ENCODE measurements around the gene HPRT1. TPM values are rescaled to one million over a fixed set of nuclear protein-coding genes. Genes with fewer than 3 reads are reported as not detected.

Gene HPRT1
- total RNA-seq, 1 experiment from 2014 or later, result 44.1 TPM

DNA sequence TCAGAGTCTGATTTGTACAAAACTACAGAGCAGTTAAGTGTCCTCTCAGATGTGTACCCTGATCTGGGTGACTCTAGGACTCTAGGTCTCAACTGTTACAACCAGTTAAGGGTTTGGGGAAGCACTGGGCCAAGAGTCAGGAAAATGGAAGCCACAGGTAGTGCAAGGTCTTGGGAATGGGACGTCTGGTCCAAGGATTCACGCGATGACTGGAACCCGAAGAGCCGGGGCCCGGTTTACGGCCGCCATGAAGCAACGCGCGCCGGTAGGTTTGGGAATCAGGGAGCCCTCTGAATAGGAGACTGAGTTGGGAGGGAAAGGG is 321 bp upstream of the HPRT1 start:
- ChIA-PET POLR2A (ENCODE audit: unreplicated experiment) (no interaction called here), CTCF (no interaction called here)
- intact Hi-C loops (cut with micrococcal nuclease), result loop anchor here (5.0 kb wide), 1 partner anchor 37 kb away; no protein-coding TSS in a partner anchor
- H3F3A ChIP-seq (ENCODE audit: low read length, unreplicated experiment), result no peaks in the 10 kb centered on the region
- BruUV-seq (replicated peaks), result TSS peak; percentile 69
- H3K4me2 ChIP-seq (ENCODE audit: low read length), result peak overlapping the region; percentile 94
- ATAC-seq, result peak; percentile 42
- H3K9ac ChIP-seq (ENCODE audit: low read length), result peak overlapping the region; percentile 71
- H3K36me3 ChIP-seq (ENCODE audit: low read depth, low read length), result no peaks in the 10 kb centered on the region
- H4K20me1 ChIP-seq (ENCODE audit: low read length), result peaks cover 15% of the 10 kb centered on the region
- no peak overlapping the region for H3K27ac ChIP-seq (ENCODE audit: low read length)
- H3K4me1 ChIP-seq (ENCODE audit: insufficient read depth, low read length), result peaks cover 13% of the 10 kb centered on the region
- no peak for DNase-seq
- TF ChIP-seq EZH2 (IDR thresholded peaks at IDR 0.05; ENCODE audit: low read length, unreplicated experiment) (no peak), EZH2phosphoT487 (IDR thresholded peaks at IDR 0.05; ENCODE audit: borderline replicate concordance, low read length) (no peak)
- TF ChIP-seq, protein P1, sequence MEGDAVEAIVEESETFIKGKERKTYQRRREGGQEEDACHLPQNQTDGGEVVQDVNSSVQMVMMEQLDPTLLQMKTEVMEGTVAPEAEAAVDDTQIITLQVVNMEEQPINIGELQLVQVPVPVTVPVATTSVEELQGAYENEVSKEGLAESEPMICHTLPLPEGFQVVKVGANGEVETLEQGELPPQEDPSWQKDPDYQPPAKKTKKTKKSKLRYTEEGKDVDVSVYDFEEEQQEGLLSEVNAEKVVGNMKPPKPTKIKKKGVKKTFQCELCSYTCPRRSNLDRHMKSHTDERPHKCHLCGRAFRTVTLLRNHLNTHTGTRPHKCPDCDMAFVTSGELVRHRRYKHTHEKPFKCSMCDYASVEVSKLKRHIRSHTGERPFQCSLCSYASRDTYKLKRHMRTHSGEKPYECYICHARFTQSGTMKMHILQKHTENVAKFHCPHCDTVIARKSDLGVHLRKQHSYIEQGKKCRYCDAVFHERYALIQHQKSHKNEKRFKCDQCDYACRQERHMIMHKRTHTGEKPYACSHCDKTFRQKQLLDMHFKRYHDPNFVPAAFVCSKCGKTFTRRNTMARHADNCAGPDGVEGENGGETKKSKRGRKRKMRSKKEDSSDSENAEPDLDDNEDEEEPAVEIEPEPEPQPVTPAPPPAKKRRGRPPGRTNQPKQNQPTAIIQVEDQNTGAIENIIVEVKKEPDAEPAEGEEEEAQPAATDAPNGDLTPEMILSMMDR (conservative IDR thresholded peaks at IDR 0.05; ENCODE audit: low read depth, low read length), result no peak
- no peaks in the 10 kb centered on the region for H3K9me3 ChIP-seq (ENCODE audit: low read length)
- H2AFZ ChIP-seq (ENCODE audit: low read length), result peak overlapping the region; percentile 93
- peaks cover 44% of the 10 kb centered on the region for H3K79me2 ChIP-seq (ENCODE audit: low read length)
- no peaks in the 10 kb centered on the region for H3K27me3 ChIP-seq (ENCODE audit: low read length)
- H3K9me2 ChIP-seq (replicated peaks; ENCODE audit: low read length), result no peaks in the 10 kb centered on the region
- peak overlapping the region; percentile 75 for H3K4me3 ChIP-seq (ENCODE audit: low read length)

DNA sequence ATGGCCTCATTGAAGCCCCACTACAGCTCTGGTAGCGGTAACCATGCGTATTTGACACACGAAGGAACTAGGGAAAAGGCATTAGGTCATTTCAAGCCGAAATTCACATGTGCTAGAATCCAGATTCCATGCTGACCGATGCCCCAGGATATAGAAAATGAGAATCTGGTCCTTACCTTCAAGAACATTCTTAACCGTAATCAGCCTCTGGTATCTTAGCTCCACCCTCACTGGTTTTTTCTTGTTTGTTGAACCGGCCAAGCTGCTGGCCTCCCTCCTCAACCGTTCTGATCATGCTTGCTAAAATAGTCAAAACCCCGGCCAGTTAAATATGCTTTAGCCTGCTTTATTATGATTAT is 876 bp downstream of the HPRT1 start:
- Histone ChIP-seq H3K9ac (ENCODE audit: low read length) (peak overlapping the region; percentile 93), H2AFZ (ENCODE audit: low read length) (peak overlapping the region; percentile 85), H3K4me3 (ENCODE audit: low read length) (peak overlapping the region; percentile 75), H4K20me1 (ENCODE audit: low read length) (peaks cover 15% of the 10 kb centered on the region), H3K4me1 (ENCODE audit: insufficient read depth, low read length) (peaks cover 13% of the 10 kb centered on the region), H3K9me2 (replicated peaks; ENCODE audit: low read length) (no peaks in the 10 kb centered on the region), H3K27ac (ENCODE audit: low read length) (no peak overlapping the region), H3K4me2 (ENCODE audit: low read length) (peak overlapping the region; percentile 90), H3K9me3 (ENCODE audit: low read length) (no peaks in the 10 kb centered on the region), H3K79me2 (ENCODE audit: low read length) (peaks cover 56% of the 10 kb centered on the region), H3K27me3 (ENCODE audit: low read length) (no peaks in the 10 kb centered on the region), H3F3A (ENCODE audit: low read length, unreplicated experiment) (no peaks in the 10 kb centered on the region), H3K36me3 (ENCODE audit: low read depth, low read length) (no peaks in the 10 kb centered on the region)
- TSS peak; percentile 55 for BruUV-seq (replicated peaks)
- ChIA-PET CTCF (no interaction called here), POLR2A (ENCODE audit: unreplicated experiment) (no interaction called here)
- ATAC-seq, result peak; percentile 14
- intact Hi-C loops (cut with micrococcal nuclease), result loop anchor here (5.0 kb wide), 1 partner anchor 39 kb away; no protein-coding TSS in a partner anchor
- DNase-seq, result peak; percentile 16
- TF ChIP-seq EZH2phosphoT487 (IDR thresholded peaks at IDR 0.05; ENCODE audit: borderline replicate concordance, low read length) (no peak), EZH2 (IDR thresholded peaks at IDR 0.05; ENCODE audit: low read length, unreplicated experiment) (no peak)

DNA sequence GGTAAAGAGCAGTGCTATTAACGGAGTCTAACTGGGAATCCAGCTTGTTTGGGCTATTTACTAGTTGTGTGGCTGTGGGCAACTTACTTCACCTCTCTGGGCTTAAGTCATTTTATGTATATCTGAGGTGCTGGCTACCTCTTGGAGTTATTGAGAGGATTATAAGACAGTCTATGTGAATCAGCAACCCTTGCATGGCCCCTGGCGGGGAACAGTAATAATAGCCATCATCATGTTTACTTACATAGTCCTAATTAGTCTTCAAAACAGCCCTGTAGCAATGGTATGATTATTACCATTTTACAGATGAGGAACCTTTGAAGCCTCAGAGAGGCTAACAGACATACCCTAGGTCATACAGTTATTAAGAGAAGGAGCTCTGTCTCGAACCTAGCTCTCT is 1.5 kb downstream of the HPRT1 start:
- Histone ChIP-seq H3K9me2 (replicated peaks; ENCODE audit: low read length) (no peaks in the 10 kb centered on the region), H3K36me3 (ENCODE audit: low read depth, low read length) (no peaks in the 10 kb centered on the region), H3K9me3 (ENCODE audit: low read length) (no peaks in the 10 kb centered on the region), H2AFZ (ENCODE audit: low read length) (no peak overlapping the region), H3F3A (ENCODE audit: low read length, unreplicated experiment) (no peaks in the 10 kb centered on the region), H3K27ac (ENCODE audit: low read length) (no peak overlapping the region), H3K9ac (ENCODE audit: low read length) (peak overlapping the region; percentile 93), H3K4me3 (ENCODE audit: low read length) (peak overlapping the region; percentile 75), H3K4me2 (ENCODE audit: low read length) (peak overlapping the region; percentile 90), H4K20me1 (ENCODE audit: low read length) (peaks cover 15% of the 10 kb centered on the region), H3K27me3 (ENCODE audit: low read length) (no peaks in the 10 kb centered on the region), H3K79me2 (ENCODE audit: low read length) (peaks cover 62% of the 10 kb centered on the region), H3K4me1 (ENCODE audit: insufficient read depth, low read length) (peaks cover 13% of the 10 kb centered on the region)
- BruUV-seq (replicated peaks), result no TSS peak
- CTCF ChIA-PET, result no interaction called here
- peak; percentile 2; the same call in 1 of the 2 replicates for ATAC-seq
- TF ChIP-seq EZH2phosphoT487 (IDR thresholded peaks at IDR 0.05; ENCODE audit: borderline replicate concordance, low read length) (no peak), EZH2 (IDR thresholded peaks at IDR 0.05; ENCODE audit: low read length, unreplicated experiment) (no peak)
- TF ChIP-seq, protein P1 (conservative IDR thresholded peaks at IDR 0.05; ENCODE audit: low read depth, low read length), result no peak
- peak; percentile 17 for DNase-seq
- intact Hi-C loops (cut with micrococcal nuclease), result loop anchor here (5.0 kb wide), 1 partner anchor 39 kb away; no protein-coding TSS in a partner anchor
- POLR2A ChIA-PET (ENCODE audit: unreplicated experiment), result no interaction called here

Data from PC-3 (cell line).